ENCODE data around the gene TMEM87B.
"Not testable (repeated sequence)": the region's sequence is repeated elsewhere in the genome, so short reads cannot be mapped to it uniquely, and the experiment has no call there.

Gene TMEM87B

GRCh38 chr2:112035786-112036185, 19.3 kb upstream of the TMEM87B start:
- H3K9me3 ChIP-seq (ENCODE audit: control insufficient read depth, low read length), result no peaks in the 10 kb centered on the region
- peaks cover 6% of the 10 kb centered on the region for H3K4me1 ChIP-seq (ENCODE audit: control insufficient read depth, insufficient read depth, low read length)
- no peaks in the 10 kb centered on the region for H3K27me3 ChIP-seq (ENCODE audit: control insufficient read depth, insufficient read depth, low read length)
- no peak overlapping the region for H3K4me3 ChIP-seq (ENCODE audit: low read length)
- H3K9ac ChIP-seq (ENCODE audit: low read length), result no peak overlapping the region
- H3K36me3 ChIP-seq (ENCODE audit: control insufficient read depth, insufficient read depth, low read length), result no peaks in the 10 kb centered on the region

- H3K27me3 ChIP-seq (ENCODE audit: control insufficient read depth, insufficient read depth, low read length); H3K9me3 ChIP-seq (ENCODE audit: control insufficient read depth, low read length); H3K36me3 ChIP-seq (ENCODE audit: control insufficient read depth, insufficient read depth, low read length); H3K9ac ChIP-seq (ENCODE audit: low read length); H3K4me1 ChIP-seq (ENCODE audit: control insufficient read depth, insufficient read depth, low read length); H3K4me3 ChIP-seq (ENCODE audit: low read length): not testable (repeated sequence)
Measured at GRCh38 chr2:112039556-112039955, 15.5 kb upstream of the TMEM87B start.

GRCh38 chr2:112040066-112040465, 15.0 kb upstream of the TMEM87B start:
- H3K4me1 ChIP-seq (ENCODE audit: control insufficient read depth, insufficient read depth, low read length); H3K4me3 ChIP-seq (ENCODE audit: low read length); H3K27me3 ChIP-seq (ENCODE audit: control insufficient read depth, insufficient read depth, low read length); H3K36me3 ChIP-seq (ENCODE audit: control insufficient read depth, insufficient read depth, low read length); H3K9ac ChIP-seq (ENCODE audit: low read length); H3K9me3 ChIP-seq (ENCODE audit: control insufficient read depth, low read length): not testable (repeated sequence)

GRCh38 chr2:112041460-112041859, 13.6 kb upstream of the TMEM87B start:
- H3K27me3 ChIP-seq (ENCODE audit: control insufficient read depth, insufficient read depth, low read length); H3K36me3 ChIP-seq (ENCODE audit: control insufficient read depth, insufficient read depth, low read length); H3K9ac ChIP-seq (ENCODE audit: low read length); H3K4me1 ChIP-seq (ENCODE audit: control insufficient read depth, insufficient read depth, low read length); H3K9me3 ChIP-seq (ENCODE audit: control insufficient read depth, low read length); H3K4me3 ChIP-seq (ENCODE audit: low read length): not testable (repeated sequence)

GRCh38 chr2:112045446-112046014, 9.5 kb upstream of the TMEM87B start:
- Histone ChIP-seq H3K27me3 (ENCODE audit: control insufficient read depth, insufficient read depth, low read length) (no peaks in the 10 kb centered on the region), H3K4me1 (ENCODE audit: control insufficient read depth, insufficient read depth, low read length) (no peaks in the 10 kb centered on the region)

GRCh38 chr2:112046231-112046630, 8.8 kb upstream of the TMEM87B start:
- H3K4me3 ChIP-seq (ENCODE audit: low read length), result no peak overlapping the region
- no peaks in the 10 kb centered on the region for H3K36me3 ChIP-seq (ENCODE audit: control insufficient read depth, insufficient read depth, low read length)

More at GRCh38 chr2:112045446-112046014, 9.5 kb upstream of the TMEM87B start:
- Histone ChIP-seq H3K4me3 (ENCODE audit: low read length) (no peak overlapping the region), H3K9ac (ENCODE audit: low read length) (no peak overlapping the region), H3K9me3 (ENCODE audit: control insufficient read depth, low read length) (no peaks in the 10 kb centered on the region), H3K36me3 (ENCODE audit: control insufficient read depth, insufficient read depth, low read length) (no peaks in the 10 kb centered on the region)

GRCh38 chr2:112047537-112048235, 7.4 kb upstream of the TMEM87B start:
- Histone ChIP-seq H3K27me3 (ENCODE audit: control insufficient read depth, insufficient read depth, low read length) (no peaks in the 10 kb centered on the region), H3K9me3 (ENCODE audit: control insufficient read depth, low read length) (no peaks in the 10 kb centered on the region)

More at GRCh38 chr2:112046231-112046630, 8.8 kb upstream of the TMEM87B start:
- Histone ChIP-seq H3K9me3 (ENCODE audit: control insufficient read depth, low read length) (no peaks in the 10 kb centered on the region), H3K27me3 (ENCODE audit: control insufficient read depth, insufficient read depth, low read length) (no peaks in the 10 kb centered on the region), H3K9ac (ENCODE audit: low read length) (no peak overlapping the region), H3K4me1 (ENCODE audit: control insufficient read depth, insufficient read depth, low read length) (no peaks in the 10 kb centered on the region)

GRCh38 chr2:112048236-112048592, 6.9 kb upstream of the TMEM87B start:
- H3K9ac ChIP-seq (ENCODE audit: low read length), result no peak overlapping the region
- H3K9me3 ChIP-seq (ENCODE audit: control insufficient read depth, low read length), result no peaks in the 10 kb centered on the region
- no peaks in the 10 kb centered on the region for H3K27me3 ChIP-seq (ENCODE audit: control insufficient read depth, insufficient read depth, low read length)
- H3K36me3 ChIP-seq (ENCODE audit: control insufficient read depth, insufficient read depth, low read length), result no peaks in the 10 kb centered on the region
- H3K4me1 ChIP-seq (ENCODE audit: control insufficient read depth, insufficient read depth, low read length), result no peaks in the 10 kb centered on the region
- H3K4me3 ChIP-seq (ENCODE audit: low read length), result no peak overlapping the region

More at GRCh38 chr2:112047537-112048235, 7.4 kb upstream of the TMEM87B start:
- Histone ChIP-seq H3K4me1 (ENCODE audit: control insufficient read depth, insufficient read depth, low read length) (no peaks in the 10 kb centered on the region), H3K36me3 (ENCODE audit: control insufficient read depth, insufficient read depth, low read length) (no peaks in the 10 kb centered on the region), H3K9ac (ENCODE audit: low read length) (no peak overlapping the region), H3K4me3 (ENCODE audit: low read length) (no peak overlapping the region)

GRCh38 chr2:112048887-112049286, 6.2 kb upstream of the TMEM87B start:
- Histone ChIP-seq H3K27me3 (ENCODE audit: control insufficient read depth, insufficient read depth, low read length) (no peaks in the 10 kb centered on the region), H3K36me3 (ENCODE audit: control insufficient read depth, insufficient read depth, low read length) (no peaks in the 10 kb centered on the region), H3K9me3 (ENCODE audit: control insufficient read depth, low read length) (no peaks in the 10 kb centered on the region), H3K4me3 (ENCODE audit: low read length) (no peak overlapping the region), H3K9ac (ENCODE audit: low read length) (no peak overlapping the region), H3K4me1 (ENCODE audit: control insufficient read depth, insufficient read depth, low read length) (peaks cover 5% of the 10 kb centered on the region)

- Histone ChIP-seq H3K27me3 (ENCODE audit: control insufficient read depth, insufficient read depth, low read length) (no peaks in the 10 kb centered on the region), H3K36me3 (ENCODE audit: control insufficient read depth, insufficient read depth, low read length) (no peaks in the 10 kb centered on the region), H3K4me1 (ENCODE audit: control insufficient read depth, insufficient read depth, low read length) (peaks cover 7% of the 10 kb centered on the region), H3K9ac (ENCODE audit: low read length) (no peak overlapping the region), H3K4me3 (ENCODE audit: low read length) (no peak overlapping the region), H3K9me3 (ENCODE audit: control insufficient read depth, low read length) (no peaks in the 10 kb centered on the region)
Measured at GRCh38 chr2:112050316-112050715, 4.8 kb upstream of the TMEM87B start.

GRCh38 chr2:112053917-112054846, 887 bp upstream of the TMEM87B start:
- Histone ChIP-seq H3K9ac (ENCODE audit: low read length) (peak overlapping the region; percentile 57), H3K4me3 (ENCODE audit: low read length) (peak overlapping the region; percentile 40), H3K9me3 (ENCODE audit: control insufficient read depth, low read length) (no peaks in the 10 kb centered on the region), H3K27me3 (ENCODE audit: control insufficient read depth, insufficient read depth, low read length) (no peaks in the 10 kb centered on the region), H3K4me1 (ENCODE audit: control insufficient read depth, insufficient read depth, low read length) (peaks cover 25% of the 10 kb centered on the region), H3K36me3 (ENCODE audit: control insufficient read depth, insufficient read depth, low read length) (no peaks in the 10 kb centered on the region)

Data from mucosa of stomach (tissue), 1 donor.